ENCODE results near the gene WWOX.

WWOX gene

GRCh38 chr16:78836802-78837491 lies 737.5 kb downstream of the WWOX start:
- DNase-seq (ENCODE audit: low read depth, low spot score) = no peak

GRCh38 chr16:78837706-78838105 lies 738.3 kb downstream of the WWOX start:
- no peak for DNase-seq (ENCODE audit: low read depth, low spot score)

GRCh38 chr16:78838276-78838675 lies 738.8 kb downstream of the WWOX start:
- no peak for DNase-seq (ENCODE audit: low read depth, low spot score)

GRCh38 chr16:78842950-78843349 lies 743.5 kb downstream of the WWOX start:
- DNase-seq (ENCODE audit: low read depth, low spot score) = no peak

GRCh38 chr16:78843978-78844377 lies 744.5 kb downstream of the WWOX start:
- DNase-seq (ENCODE audit: low read depth, low spot score) = no peak

GRCh38 chr16:78844682-78845081 lies 745.2 kb downstream of the WWOX start:
- DNase-seq (ENCODE audit: low read depth, low spot score) = no peak

- no peak for DNase-seq (ENCODE audit: low read depth, low spot score)
Measured at GRCh38 chr16:78851266-78851665, 751.8 kb downstream of the WWOX start.

- DNase-seq (ENCODE audit: low read depth, low spot score) = no peak
Measured at GRCh38 chr16:78852081-78852635, 752.7 kb downstream of the WWOX start.

GRCh38 chr16:78862022-78862421 lies 762.6 kb downstream of the WWOX start:
- DNase-seq (ENCODE audit: low read depth, low spot score) = no peak

- no peak for DNase-seq (ENCODE audit: low read depth, low spot score)
Measured at GRCh38 chr16:78866521-78866920, 767.1 kb downstream of the WWOX start.

- no peak for DNase-seq (ENCODE audit: low read depth, low spot score)
Measured at GRCh38 chr16:78869492-78869891, 770.0 kb downstream of the WWOX start.

- no peak for DNase-seq (ENCODE audit: low read depth, low spot score)
Measured at GRCh38 chr16:78871241-78871640, 771.8 kb downstream of the WWOX start.

- no peak for DNase-seq (ENCODE audit: low read depth, low spot score)
Measured at GRCh38 chr16:78876671-78877070, 777.2 kb downstream of the WWOX start.

GRCh38 chr16:78877114-78877655 lies 777.7 kb downstream of the WWOX start:
- DNase-seq (ENCODE audit: low read depth, low spot score) = no peak

- no peak for DNase-seq (ENCODE audit: low read depth, low spot score)
Measured at GRCh38 chr16:78878570-78878969, 779.1 kb downstream of the WWOX start.

GRCh38 chr16:78879011-78879410 lies 779.6 kb downstream of the WWOX start:
- DNase-seq (ENCODE audit: low read depth, low spot score) = no peak

GRCh38 chr16:78882150-78882549 lies 782.7 kb downstream of the WWOX start:
- no peak for DNase-seq (ENCODE audit: low read depth, low spot score)

GRCh38 chr16:78882751-78883150 lies 783.3 kb downstream of the WWOX start:
- no peak for DNase-seq (ENCODE audit: low read depth, low spot score)

- no peak for DNase-seq (ENCODE audit: low read depth, low spot score)
Measured at GRCh38 chr16:78884204-78884603, 784.8 kb downstream of the WWOX start.

GRCh38 chr16:78889346-78889745 lies 789.9 kb downstream of the WWOX start:
- DNase-seq (ENCODE audit: low read depth, low spot score) = no peak

- no peak for DNase-seq (ENCODE audit: low read depth, low spot score)
Measured at GRCh38 chr16:78890373-78890895, 791.0 kb downstream of the WWOX start.

- DNase-seq (ENCODE audit: low read depth, low spot score) = no peak
Measured at GRCh38 chr16:78892951-78893733, 793.7 kb downstream of the WWOX start.
